ENCODE results near the gene PHIP. TPM values are rescaled to one million over a fixed set of nuclear protein-coding genes. Genes with fewer than 3 reads are reported as not detected.

Gene PHIP
- polyA plus RNA-seq, 3 donors = 3.2 to 10.8 (median 5.1) TPM

GRCh38 chr6:79031821-79032590 is 46.0 kb downstream of the PHIP start:
- intact Hi-C loops (cut with micrococcal nuclease) = no loop called here
- Histone ChIP-seq H3K36me3 (replicated peaks in 1 of 2; ENCODE audit: control insufficient read depth in 1 of 2, insufficient read depth in 2 of 2, low read length in 2 of 2) (peaks cover 20 to 90% of the 10 kb centered on the region in 2 donors), H3K4me1 (ENCODE audit: control insufficient read depth in 1 of 2, insufficient read depth in 2 of 2, low read length in 2 of 2) (peaks cover 9 to 11% of the 10 kb centered on the region in 2 donors), H3K9ac (ENCODE audit: insufficient read depth, low read length, poor library complexity, severe bottlenecking) (no peak overlapping the region), H3K79me2 (ENCODE audit: insufficient read depth, low read length) (peaks cover 78% of the 10 kb centered on the region), H3K27me3 (ENCODE audit: control insufficient read depth in 2 of 2, insufficient read depth in 2 of 2, low read length in 2 of 2) (no peaks in the 10 kb centered on the region), H3K9me3 (replicated peaks in 1 of 2; ENCODE audit: control insufficient read depth in 1 of 2, insufficient read depth in 1 of 2, low read length in 2 of 2) (no peaks in the 10 kb centered on the region), H2AFZ (ENCODE audit: insufficient read depth, low read depth, low read length, poor library complexity, severe bottlenecking) (no peak overlapping the region), H3K27ac (ENCODE audit: low read depth in 1 of 2, low read length in 2 of 2) (peak overlapping the region in 1 of 2 donors; percentile 46), H4K20me1 (ENCODE audit: insufficient read depth, low read length) (peaks cover 95% of the 10 kb centered on the region), H3K4me3 (replicated peaks in 1 of 3; ENCODE audit: low read depth in 2 of 3, low read length in 3 of 3) (no peak overlapping the region), H3K4me2 (replicated peaks; ENCODE audit: extremely low read depth, low read length, poor library complexity, severe bottlenecking) (no peak overlapping the region)
- no CpG with 5 or more reads among the region's 3 CpGs for WGBS (ENCODE audit: insufficient coverage)
- Mint-ChIP-seq H3K4me1 (peaks cover 13% of the 10 kb centered on the region), H3K9me3 (no peaks in the 10 kb centered on the region), H3K27me3 (ENCODE audit: low read depth in 3 of 3) (no peaks in the 10 kb centered on the region), H3K27ac (peak overlapping the region in 2 of 7 donors; percentile 3 to 21), H3K4me3 (no peak overlapping the region), H3K36me3 (peaks cover 46 to 59% of the 10 kb centered on the region in 2 donors)
- DNase-seq = no peak
- no peak for TF ChIP-seq CTCF (IDR thresholded peaks at IDR 0.05)

- Histone ChIP-seq H3K4me2 (replicated peaks; ENCODE audit: extremely low read depth, low read length, poor library complexity, severe bottlenecking) (no peak overlapping the region), H4K20me1 (ENCODE audit: insufficient read depth, low read length) (peaks cover 93% of the 10 kb centered on the region), H3K9me3 (replicated peaks in 1 of 2; ENCODE audit: control insufficient read depth in 1 of 2, insufficient read depth in 1 of 2, low read length in 2 of 2) (no peaks in the 10 kb centered on the region), H3K4me1 (ENCODE audit: control insufficient read depth in 1 of 2, insufficient read depth in 2 of 2, low read length in 2 of 2) (peaks cover 9 to 11% of the 10 kb centered on the region in 2 donors), H3K4me3 (replicated peaks in 1 of 3; ENCODE audit: low read depth in 2 of 3, low read length in 3 of 3) (no peak overlapping the region), H3K79me2 (ENCODE audit: insufficient read depth, low read length) (peaks cover 75% of the 10 kb centered on the region), H3K9ac (ENCODE audit: insufficient read depth, low read length, poor library complexity, severe bottlenecking) (no peak overlapping the region), H3K27me3 (ENCODE audit: control insufficient read depth in 2 of 2, insufficient read depth in 2 of 2, low read length in 2 of 2) (no peaks in the 10 kb centered on the region), H2AFZ (ENCODE audit: insufficient read depth, low read depth, low read length, poor library complexity, severe bottlenecking) (no peak overlapping the region), H3K36me3 (replicated peaks in 1 of 2; ENCODE audit: control insufficient read depth in 1 of 2, insufficient read depth in 2 of 2, low read length in 2 of 2) (peaks cover 24 to 86% of the 10 kb centered on the region in 2 donors), H3K27ac (ENCODE audit: low read depth in 1 of 2, low read length in 2 of 2) (no peak overlapping the region)
- peaks cover 13% of the 10 kb centered on the region for H3K4me1 Mint-ChIP-seq
- no peaks in the 10 kb centered on the region for H3K9me3 Mint-ChIP-seq
- peaks cover 39 to 47% of the 10 kb centered on the region in 2 donors for H3K36me3 Mint-ChIP-seq
- no peak for DNase-seq
- H3K27ac Mint-ChIP-seq = peak overlapping the region in 1 of 7 donors; percentile 10
- intact Hi-C loops (cut with micrococcal nuclease) = no loop called here
- no peak for TF ChIP-seq CTCF (IDR thresholded peaks at IDR 0.05)
- no CpG with 5 or more reads among the region's 1 CpG for WGBS (ENCODE audit: insufficient coverage)
- no peaks in the 10 kb centered on the region for H3K27me3 Mint-ChIP-seq (ENCODE audit: low read depth in 3 of 3)
- no peak overlapping the region for H3K4me3 Mint-ChIP-seq
Measured at GRCh38 chr6:79030511-79030910, 47.5 kb downstream of the PHIP start.

Measured in CD14-positive monocyte (primary cell).